SU-DHL-6 (cell line): Measurements from ENCODE around the gene KCNIP3.

Experiments used
- EZH2phosphoT487 ChIP-seq: fragments of 200-600 bp; sonication (generic), shearing (Covaris generic); conservative IDR thresholded peaks from 2 replicates; pipeline ENCODE4 v1.6.1; 2018; ENCODE audit warnings: mild to moderate bottlenecking, antibody characterized with exemption, low read length, moderate library complexity, mixed read lengths
- TF ChIP-seq, protein P1 (sequence below): fragments of 200-600 bp; sonication (generic); IDR thresholded peaks from one replicate; pipeline ENCODE4 v1.5.1; 2017; ENCODE audit warnings: antibody characterized with exemption, mild to moderate bottlenecking, low read length, moderate library complexity; ENCODE audit not compliant: insufficient read depth, poor library complexity, severe bottlenecking

DNA sequence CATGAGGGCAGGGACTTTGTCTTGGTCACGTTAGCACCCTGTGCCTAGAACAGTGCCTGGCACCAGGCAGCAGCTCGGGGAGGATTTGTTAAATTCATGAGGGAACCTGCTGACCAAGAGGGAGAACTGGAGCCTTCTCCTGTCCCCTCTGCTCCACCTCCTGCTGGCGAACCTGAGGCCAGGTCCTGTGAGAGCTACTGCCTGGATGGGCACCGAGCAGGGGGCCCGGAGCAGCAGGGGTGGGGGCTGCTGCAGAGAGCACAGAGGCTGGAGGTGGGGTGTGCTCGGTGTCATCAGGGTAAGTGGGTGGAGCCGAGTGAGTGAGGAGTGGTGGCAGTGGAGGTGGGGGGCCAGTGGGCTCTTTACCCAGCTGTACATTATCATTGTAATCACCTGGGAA, 53.2 kb downstream of the KCNIP3 start:
- TF ChIP-seq, protein P1, sequence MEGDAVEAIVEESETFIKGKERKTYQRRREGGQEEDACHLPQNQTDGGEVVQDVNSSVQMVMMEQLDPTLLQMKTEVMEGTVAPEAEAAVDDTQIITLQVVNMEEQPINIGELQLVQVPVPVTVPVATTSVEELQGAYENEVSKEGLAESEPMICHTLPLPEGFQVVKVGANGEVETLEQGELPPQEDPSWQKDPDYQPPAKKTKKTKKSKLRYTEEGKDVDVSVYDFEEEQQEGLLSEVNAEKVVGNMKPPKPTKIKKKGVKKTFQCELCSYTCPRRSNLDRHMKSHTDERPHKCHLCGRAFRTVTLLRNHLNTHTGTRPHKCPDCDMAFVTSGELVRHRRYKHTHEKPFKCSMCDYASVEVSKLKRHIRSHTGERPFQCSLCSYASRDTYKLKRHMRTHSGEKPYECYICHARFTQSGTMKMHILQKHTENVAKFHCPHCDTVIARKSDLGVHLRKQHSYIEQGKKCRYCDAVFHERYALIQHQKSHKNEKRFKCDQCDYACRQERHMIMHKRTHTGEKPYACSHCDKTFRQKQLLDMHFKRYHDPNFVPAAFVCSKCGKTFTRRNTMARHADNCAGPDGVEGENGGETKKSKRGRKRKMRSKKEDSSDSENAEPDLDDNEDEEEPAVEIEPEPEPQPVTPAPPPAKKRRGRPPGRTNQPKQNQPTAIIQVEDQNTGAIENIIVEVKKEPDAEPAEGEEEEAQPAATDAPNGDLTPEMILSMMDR: no peak
- no peak for TF ChIP-seq EZH2phosphoT487
